PC-3 (cell line): Measurements from ENCODE around the gene RND3.

Source experiments
- CTCF ChIP-seq: fragments of 300-600 bp; sonication (generic); conservative IDR thresholded peaks from 2 replicates; pipeline ENCODE4 v1.5.1; 2017; ENCODE audit warnings: antibody characterized with exemption, low read depth, mild to moderate bottlenecking, low read length
- EZH2 ChIP-seq: fragments of 300-600 bp; sonication (generic); IDR thresholded peaks from one replicate; pipeline ENCODE4 v1.6.1; 2017; ENCODE audit warnings: antibody characterized with exemption, mild to moderate bottlenecking, low read length; ENCODE audit not compliant: unreplicated experiment

- TF ChIP-seq CTCF (no peak), EZH2 (no peak)
These were observed 24.7 kb downstream of the RND3 start for GRCh38 chr2:150462770-150463169.
